Mucosa of gallbladder (tissue), 1 donor: ENCODE measurements around the gene SMU1. TPM values are rescaled to one million over a fixed set of nuclear protein-coding genes. Genes with fewer than 3 reads are reported as not detected.
"Not testable (repeated sequence)": the region's sequence is repeated elsewhere in the genome, so short reads cannot be mapped to it uniquely, and the experiment has no call there.

Experiments used
- DNase-seq: peaks from one replicate; pipeline ENCODE4 v3.0.0-alpha.2; 2020; ENCODE audit warnings: low spot score
- total RNA-seq: library from RNA; stranded (reverse); gene quantifications from one replicate; pipeline ENCODE4 v1.2.1, GENCODE V29; 2021
- donor health status: DM: no; HTN: no; CAD: no.

SMU1 gene
- total RNA-seq, 1 donor from 2014 or later, result 20.6 TPM

- DNase-seq, result no peak
Measured at GRCh38 chr9:33013962-33014664, 62.4 kb downstream of the SMU1 start.

GRCh38 chr9:33012328-33013069, 64.0 kb downstream of the SMU1 start:
- DNase-seq, result no peak

GRCh38 chr9:33011831-33012230, 64.6 kb downstream of the SMU1 start:
- no peak for DNase-seq

GRCh38 chr9:33007755-33008154, 68.7 kb downstream of the SMU1 start:
- DNase-seq, result no peak

- DNase-seq, result not testable (repeated sequence)
Measured at GRCh38 chr9:33005335-33005734, 71.1 kb downstream of the SMU1 start.

GRCh38 chr9:33000682-33001055, 75.8 kb downstream of the SMU1 start:
- DNase-seq, result not testable (repeated sequence)

GRCh38 chr9:32992595-32993238, 83.8 kb downstream of the SMU1 start:
- no peak for DNase-seq

- no peak for DNase-seq
Measured at GRCh38 chr9:32991897-32992594, 84.4 kb downstream of the SMU1 start.

Other genes starting within 250 kb of the SMU1 start
- gene APTX, start 75.0 kb downstream of the SMU1 start, total RNA-seq, result 23.2 TPM
- gene DNAJA1, start 51.4 kb downstream of the SMU1 start, total RNA-seq, result 96.7 TPM
- 66.8 TPM for gene B4GALT1, start 90.7 kb upstream of the SMU1 start, total RNA-seq
- gene SPINK4, start 163.5 kb upstream of the SMU1 start, total RNA-seq, result 2.5 TPM
- gene BAG1, start 188.0 kb upstream of the SMU1 start, total RNA-seq, result 92.5 TPM
- 73.0 TPM for gene CHMP5, start 188.4 kb upstream of the SMU1 start, total RNA-seq
- 30.1 TPM for gene NFX1, start 213.8 kb upstream of the SMU1 start, total RNA-seq